HG03025 (cell line): ENCODE data around the gene SH3TC1.
A peak's percentile ranks its signal among the peaks of the same experiment; 100 is the strongest.

Experiments
- ATAC-seq: cut with Tn5 transposase; IDR thresholded peaks from one replicate; pipeline ENCODE4 v1.9.1; 2021; ENCODE audit warnings: mild to moderate bottlenecking, moderate library complexity; ENCODE audit not compliant: unreplicated experiment, low FRiP score

Gene SH3TC1

GRCh38 chr4:8225706-8226443, 26.8 kb downstream of the SH3TC1 start:
- ATAC-seq = no peak

GRCh38 chr4:8227201-8227770, 28.2 kb downstream of the SH3TC1 start:
- ATAC-seq = no peak

DNA sequence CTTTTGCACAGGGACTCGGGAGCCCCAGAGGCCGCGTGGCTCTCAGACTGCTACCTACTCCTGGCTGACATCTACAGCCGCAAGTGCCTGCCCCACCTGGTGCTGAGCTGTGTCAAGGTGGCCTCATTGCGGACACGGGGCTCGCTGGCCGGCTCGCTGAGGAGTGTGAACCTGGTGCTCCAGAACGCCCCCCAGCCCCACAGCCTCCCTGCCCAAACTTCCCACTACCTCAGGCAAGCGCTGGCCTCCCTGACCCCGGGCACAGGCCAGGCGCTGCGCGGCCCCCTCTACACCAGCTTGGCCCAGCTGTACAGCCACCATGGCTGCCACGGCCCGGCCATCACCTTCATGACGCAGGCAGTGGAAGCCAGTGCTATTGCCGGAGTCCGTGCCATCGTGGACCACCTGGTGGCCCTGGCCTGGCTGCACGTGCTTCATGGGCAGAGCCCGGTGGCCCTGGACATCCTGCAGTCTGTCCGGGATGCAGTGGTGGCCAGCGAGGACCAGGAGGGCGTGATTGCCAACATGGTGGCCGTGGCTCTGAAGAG, 28.8 kb downstream of the SH3TC1 start:
- no peak for ATAC-seq

- peak; percentile 64 for ATAC-seq
Measured at GRCh38 chr4:8228319-8229250, 29.5 kb downstream of the SH3TC1 start.

DNA sequence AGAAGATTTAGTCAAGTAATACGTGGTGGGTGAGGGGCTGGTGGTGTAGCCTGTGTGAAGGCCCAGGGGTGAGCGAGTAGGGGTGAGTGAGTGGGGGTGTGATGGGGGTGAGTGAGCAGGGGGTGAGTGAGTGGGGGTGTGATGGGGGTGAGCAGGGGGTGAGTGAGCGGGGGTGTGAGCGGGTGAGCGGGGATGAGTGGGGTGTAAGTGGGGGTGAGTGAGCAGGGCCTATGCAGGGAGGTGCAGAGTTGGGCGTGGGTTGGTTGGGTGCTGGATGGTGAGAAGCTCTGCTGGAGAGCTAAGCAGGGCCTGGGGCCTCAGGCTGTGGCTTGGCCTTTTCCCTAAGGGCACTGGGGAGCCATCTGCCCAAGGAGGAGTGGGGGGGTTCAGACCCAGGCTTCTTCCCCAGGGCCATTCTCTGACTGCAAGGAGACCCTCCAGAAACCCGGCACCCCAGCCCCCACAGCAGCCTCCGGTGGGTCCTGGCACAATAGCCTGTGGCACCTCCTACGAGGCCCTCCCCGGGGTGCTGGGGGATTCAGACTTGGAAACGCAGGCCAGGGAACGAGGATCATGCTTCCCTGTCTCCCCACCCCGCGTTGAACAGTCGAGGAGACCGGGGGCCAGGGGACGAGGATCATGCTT, 30.4 kb downstream of the SH3TC1 start:
- no peak for ATAC-seq

- ATAC-seq = no peak
Measured at GRCh38 chr4:8230033-8230432, 30.9 kb downstream of the SH3TC1 start.

DNA sequence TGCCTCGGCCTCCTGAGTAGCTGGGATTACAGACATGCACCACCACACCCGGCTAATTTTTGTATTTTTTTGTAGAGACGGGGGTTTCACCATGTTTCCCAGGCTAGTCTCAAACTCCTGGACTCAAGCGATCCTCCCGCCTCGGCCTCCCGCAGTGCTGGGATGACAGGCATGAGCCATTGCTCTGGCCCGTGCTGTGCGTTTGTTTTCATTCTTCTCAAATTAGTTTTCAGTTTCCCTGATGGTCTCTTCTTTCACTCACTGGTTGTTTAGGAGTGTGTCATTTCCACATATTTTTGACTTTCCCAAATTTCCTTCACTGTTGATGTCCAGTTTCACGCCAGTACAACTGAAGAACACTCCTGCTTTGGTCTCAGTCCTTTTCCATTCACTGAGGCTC, 31.8 kb downstream of the SH3TC1 start:
- no peak for ATAC-seq

DNA sequence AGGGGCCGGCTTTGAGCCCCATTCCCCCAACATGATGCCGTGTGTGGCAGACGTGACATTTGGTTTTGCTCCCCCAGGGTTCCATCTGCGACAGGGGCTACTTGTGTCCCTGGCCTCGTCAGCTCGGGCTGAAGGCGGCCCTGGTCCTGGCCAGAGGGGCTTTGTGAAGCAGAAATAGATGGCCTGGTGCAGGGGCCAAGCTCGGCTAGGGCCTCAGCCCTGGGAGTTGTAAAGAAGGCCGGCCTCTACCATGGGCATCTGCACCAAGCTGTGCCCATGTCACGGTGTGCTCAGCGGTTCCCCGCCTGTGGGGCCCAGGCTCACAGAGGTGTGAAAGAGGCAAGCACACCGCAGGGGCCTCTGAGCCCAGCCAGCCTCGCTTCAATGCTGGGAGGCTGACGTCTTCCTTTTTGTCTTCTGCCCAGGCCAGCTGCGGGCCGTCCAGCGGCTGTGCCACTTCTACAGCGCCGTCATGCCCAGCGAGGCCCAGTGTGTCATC, 32.5 kb downstream of the SH3TC1 start:
- no peak for ATAC-seq

DNA sequence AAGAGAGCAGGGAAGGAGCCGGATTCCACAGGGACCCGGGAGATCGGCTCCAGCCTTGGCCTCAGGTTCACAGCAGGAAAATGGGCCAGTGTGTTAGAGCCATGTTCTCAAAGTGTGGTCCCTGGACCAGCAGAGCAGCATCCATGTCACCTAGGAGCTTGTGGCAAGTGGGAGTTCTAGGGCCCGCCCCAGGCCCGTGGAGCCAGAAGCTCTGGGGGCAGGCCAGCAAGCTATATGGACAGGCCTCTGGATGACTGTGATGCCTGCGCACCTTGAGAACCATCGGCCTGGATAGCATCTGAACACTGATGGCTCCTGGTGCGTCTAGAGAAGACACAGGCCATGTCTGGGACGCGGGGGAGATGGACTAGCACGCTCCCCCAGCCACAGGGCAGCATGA, 33.7 kb downstream of the SH3TC1 start:
- no peak for ATAC-seq

DNA sequence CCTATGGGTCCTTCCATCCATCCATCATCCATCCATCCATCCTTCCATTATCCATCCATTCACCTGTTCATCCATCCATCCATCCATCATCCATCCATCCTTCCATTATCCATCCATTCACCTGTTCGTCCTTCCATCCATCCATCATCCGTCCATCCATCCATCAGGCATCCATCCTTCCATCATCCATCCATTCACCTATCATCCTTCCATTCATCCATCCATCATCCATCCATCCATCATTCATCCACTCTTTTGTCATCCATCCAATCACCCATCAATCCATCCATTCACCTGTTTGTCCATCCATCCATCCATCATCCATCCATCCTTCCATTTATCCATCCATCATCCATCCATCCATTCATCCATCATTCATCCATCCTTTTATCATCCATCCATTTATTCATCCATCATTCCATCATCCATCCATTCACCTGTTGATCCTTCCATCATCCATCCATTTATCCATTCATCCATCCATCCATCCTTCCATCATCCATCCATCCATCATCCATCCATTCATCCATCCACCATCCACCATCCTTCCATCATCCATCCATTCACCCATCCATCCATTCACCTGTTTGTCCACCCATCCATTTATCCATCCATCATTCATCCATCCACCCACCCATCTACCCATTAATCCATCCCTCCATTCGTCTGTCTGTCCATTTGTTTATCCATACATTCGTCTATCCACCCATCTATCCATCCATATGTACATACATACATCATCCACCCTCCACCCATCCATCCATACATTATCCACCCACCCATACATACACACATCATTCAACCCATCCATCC, 34.8 kb downstream of the SH3TC1 start:
- no peak for ATAC-seq

GRCh38 chr4:8234715-8235114, 35.6 kb downstream of the SH3TC1 start:
- ATAC-seq = no peak

- no peak for ATAC-seq
Measured at GRCh38 chr4:8235224-8235623, 36.1 kb downstream of the SH3TC1 start.

DNA sequence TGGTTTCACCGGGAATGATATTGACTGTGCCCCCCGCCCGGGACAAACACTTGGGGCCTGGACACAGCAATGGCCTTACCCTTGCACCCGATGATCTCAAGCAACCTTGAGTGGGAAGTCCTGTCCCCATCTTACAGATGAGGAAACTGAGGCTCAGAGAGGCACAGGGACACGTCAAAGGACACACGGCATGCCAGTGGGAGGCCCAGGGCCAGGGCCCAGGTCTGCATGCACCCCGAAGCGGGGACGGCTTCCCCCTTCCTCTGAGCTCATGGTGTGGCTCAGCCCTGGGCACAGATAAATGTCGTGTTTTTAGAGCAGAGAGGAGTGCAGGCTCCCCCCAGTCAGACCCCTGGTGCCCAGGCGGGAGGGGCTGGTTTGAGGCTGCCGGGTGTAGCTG, 36.6 kb downstream of the SH3TC1 start:
- no peak for ATAC-seq

DNA sequence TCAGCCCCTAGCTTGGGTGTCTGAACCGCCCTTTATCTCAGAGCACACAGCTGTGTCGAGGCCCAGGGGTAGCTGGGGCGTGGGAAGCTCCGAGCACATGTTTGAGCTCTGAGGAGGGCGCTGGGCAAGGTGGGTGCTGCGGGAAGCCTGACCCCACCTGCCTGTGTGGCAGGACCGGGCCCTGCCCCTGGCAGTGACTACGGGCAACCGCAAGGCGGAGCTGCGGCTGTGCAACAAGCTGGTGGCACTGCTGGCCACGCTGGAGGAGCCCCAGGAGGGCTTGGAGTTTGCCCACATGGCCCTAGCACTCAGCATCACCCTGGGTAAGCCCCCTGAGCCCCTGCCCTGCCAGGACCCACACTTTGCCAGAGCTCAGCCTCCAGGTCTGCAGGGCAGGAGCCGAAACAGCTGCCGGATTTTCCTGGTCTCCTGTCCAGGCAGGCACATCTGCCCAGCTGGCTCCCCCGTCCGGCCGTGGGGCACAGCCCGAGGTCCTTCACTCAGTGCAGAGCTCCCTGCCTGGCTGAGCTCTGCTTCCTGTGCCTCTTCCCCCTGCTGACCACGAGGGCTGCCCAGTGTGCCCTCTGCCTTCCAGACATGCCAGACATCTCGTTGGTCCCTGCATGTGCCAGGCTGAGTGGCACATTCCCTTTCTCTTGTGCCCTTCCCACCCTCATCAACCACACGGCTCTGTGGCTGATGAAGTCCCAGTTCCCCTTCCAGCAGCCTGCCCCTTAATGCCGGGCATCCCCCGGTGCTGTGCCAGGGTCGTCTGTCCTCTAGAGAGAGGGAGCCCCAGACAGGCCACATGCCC, 37.2 kb downstream of the SH3TC1 start:
- no peak for ATAC-seq

GRCh38 chr4:8236920-8237195, 37.8 kb downstream of the SH3TC1 start:
- ATAC-seq = no peak

- ATAC-seq = no peak
Measured at GRCh38 chr4:8237256-8237989, 38.3 kb downstream of the SH3TC1 start.

DNA sequence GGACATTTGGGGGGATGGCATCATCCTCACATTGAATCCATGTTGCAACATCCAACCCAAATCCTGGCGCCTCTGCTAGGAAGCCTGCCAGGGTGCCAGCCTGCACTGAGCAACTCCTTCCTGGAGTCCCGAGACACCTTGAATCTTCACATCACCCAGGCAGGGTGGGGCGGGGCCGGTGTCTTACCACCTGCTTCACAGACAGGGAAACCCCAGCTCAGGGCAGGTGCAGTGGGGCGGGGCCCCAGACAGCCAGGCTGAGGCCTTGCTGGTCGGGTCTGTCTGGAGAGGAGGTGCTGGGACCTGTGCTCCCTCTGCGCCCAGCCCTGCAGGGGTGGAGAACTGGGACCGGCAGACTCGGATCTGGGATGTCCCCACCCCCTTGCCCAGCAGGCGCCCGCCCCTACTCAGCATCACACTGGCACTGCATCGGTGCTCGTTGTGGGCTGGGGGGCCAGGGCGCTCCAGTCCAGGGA, 39.0 kb downstream of the SH3TC1 start:
- no peak for ATAC-seq

DNA sequence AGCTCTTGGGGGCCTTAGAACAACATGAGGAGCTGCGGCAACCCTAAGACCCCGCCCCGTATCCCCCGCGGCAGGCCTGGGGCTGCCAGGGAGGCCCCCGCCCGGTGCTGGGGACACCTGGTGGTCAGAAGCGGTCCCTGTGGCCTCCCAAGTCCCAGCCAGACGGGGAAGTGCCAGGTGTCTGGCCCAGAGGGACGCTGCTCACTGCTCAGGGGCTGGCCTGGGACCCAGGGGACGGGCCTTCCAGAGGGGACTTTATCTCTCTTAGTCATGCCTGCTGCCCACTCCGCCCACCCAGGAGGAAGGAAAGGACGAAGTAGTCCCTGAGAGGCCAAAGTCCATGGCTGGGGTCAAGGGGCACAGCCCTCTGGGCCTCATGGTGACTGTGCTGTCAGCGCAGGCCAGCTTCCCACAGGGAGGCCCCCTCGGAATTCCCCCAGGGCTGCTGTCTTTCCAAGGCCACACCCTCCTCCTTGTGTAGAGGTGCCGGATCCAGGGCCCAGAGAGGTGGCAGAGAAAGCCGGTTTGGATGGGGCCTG, 39.5 kb downstream of the SH3TC1 start:
- no peak for ATAC-seq
